Hematopoietic multipotent progenitor cell treated with erythropoietin and hydrocortisone succinate and interleukin-3 and kit ligand, for 4 days (in vitro differentiated cells): ENCODE results near the gene NCMAP.
"Not testable (repeated sequence)": the region's sequence is repeated elsewhere in the genome, so short reads cannot be mapped to it uniquely, and the experiment has no call there.

Source experiments
- DNase-seq: peaks from one replicate; pipeline ENCODE4 v3.0.0-alpha.2; 2015

The NCMAP gene

GRCh38 chr1:24544239-24544638 is 11.6 kb upstream of the NCMAP start:
- no peak for DNase-seq

DNA sequence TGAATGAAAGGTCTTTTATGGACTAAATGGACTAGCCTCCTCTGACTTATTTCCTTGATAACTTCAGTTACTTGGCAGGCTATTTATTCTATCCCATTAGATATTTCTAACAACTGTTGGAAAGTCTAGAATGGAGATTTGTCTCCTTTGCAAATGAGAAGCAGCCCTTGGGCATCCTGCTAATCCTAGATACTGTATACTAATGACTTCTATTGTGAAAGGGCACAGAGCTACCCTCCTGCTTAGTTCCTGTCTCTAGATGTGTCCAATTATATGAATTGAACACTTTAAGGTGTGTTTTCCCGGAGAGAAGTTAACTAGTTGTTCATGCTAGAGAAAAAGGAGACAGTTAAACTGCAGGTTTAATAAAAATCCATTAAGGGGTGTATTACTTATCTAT is 10.2 kb upstream of the NCMAP start:
- DNase-seq, result no peak

- DNase-seq, result no peak
Measured at GRCh38 chr1:24547195-24547594, 8.7 kb upstream of the NCMAP start.

DNA sequence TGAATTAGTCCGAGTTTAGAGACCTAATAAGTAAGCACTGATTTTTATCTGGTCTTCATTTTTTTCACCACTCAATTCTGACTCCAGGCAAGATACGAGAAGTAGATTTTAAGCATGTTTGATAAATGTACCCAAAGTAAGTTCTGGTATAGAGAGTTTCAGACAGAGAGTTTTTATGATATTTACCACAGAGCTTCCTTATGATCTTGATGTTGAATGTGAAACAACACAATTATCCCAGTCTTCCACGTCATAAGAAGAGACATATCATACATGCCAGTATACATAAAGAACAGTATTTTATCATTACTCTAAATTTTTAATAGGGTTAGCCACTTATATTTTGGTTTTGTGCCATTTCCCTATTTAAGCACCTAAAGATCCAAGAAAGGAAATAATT is 7.8 kb upstream of the NCMAP start:
- DNase-seq, result no peak

- not testable (repeated sequence) for DNase-seq
Measured at GRCh38 chr1:24549210-24549609, 6.7 kb upstream of the NCMAP start.

GRCh38 chr1:24551290-24551959 is 4.5 kb upstream of the NCMAP start:
- DNase-seq, result no peak

DNA sequence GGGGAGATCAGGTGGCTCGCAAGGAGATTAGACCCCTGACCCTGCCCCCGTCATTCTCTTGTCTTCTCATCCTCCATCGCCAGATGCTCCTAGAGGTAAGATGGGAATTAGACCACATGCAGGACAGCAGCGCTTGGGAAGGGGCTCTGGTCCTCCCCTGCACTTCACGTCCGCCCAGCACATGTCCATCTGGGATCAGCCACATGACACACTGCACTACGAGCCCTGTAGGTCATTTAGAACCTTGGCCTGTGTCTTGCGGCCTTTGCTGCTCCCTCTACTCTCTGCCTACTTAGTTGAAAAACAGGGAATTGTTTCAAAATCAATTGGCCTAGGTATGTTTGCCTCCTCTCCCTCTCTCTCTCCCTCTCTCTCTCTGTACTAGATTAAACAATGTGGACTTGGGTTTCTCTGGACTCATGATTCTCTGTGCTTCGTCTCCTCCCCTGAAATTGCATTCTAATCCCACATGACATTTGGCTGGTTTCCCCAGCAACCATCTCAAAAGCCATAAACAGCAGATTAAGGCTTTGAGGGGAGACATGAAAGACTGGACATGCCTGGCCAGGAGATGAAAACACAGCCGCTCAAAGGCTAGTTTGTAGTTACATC is 3.8 kb upstream of the NCMAP start:
- DNase-seq, result no peak

DNA sequence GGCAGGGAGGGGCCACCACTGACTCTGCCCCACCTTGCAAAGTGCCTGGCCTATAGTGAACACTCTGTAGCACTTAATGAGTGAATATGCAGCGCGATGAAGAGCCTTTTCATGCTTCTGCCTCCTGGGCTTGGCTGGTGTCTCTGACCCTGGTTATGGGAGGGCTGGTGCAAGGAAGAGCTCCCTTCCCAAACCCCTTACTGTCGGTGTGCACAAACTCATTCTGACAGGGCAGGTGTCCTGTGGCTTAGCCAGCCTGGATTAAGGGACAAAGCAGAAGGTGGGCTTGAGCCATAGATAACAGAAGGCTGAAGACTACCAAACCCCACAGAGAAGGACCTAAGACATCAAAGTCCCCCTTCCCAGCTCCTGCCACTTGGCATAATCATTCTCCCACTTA is 2.0 kb upstream of the NCMAP start:
- DNase-seq, result no peak

- DNase-seq, result no peak
Measured at GRCh38 chr1:24554714-24555113, 1.2 kb upstream of the NCMAP start.

DNA sequence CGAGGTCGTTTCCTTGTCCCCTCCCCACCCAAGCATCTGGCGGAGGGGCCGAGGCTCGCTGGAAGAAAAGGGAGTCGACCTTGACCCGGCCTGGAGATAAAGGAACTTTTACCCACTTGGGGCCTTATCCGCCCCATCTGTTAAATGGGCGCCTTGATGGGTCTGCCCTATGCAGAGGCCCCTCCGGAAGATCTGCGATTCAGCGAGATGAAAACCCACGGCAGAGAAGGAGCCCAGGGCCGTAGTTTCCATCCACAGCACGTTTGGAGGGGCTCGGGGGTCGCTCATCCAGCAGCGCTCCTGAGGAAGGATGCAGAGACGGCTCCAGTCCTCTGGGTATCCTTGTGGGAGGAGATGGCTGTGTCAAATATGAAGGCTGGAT is 518 bp downstream of the NCMAP start:
- no peak for DNase-seq

DNA sequence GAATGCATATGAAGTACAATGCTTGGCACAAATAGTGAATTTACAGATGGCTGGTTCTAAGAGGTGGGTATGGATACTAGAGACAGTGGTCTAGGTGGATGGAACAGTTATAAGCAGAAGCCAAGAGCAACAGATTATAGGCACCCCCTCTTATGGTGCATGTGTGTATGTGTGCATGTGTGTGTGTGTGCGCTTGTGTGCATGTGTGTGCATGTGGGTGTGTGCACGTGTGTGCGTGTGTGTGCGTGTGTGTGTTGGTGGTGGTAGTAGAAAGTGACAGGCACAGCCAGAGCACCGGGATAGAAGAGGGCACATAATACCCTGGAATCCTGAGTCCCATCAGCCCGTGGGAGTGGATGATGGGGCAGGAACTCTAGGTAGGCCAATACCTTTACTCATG is 1.3 kb downstream of the NCMAP start:
- DNase-seq, result no peak

DNA sequence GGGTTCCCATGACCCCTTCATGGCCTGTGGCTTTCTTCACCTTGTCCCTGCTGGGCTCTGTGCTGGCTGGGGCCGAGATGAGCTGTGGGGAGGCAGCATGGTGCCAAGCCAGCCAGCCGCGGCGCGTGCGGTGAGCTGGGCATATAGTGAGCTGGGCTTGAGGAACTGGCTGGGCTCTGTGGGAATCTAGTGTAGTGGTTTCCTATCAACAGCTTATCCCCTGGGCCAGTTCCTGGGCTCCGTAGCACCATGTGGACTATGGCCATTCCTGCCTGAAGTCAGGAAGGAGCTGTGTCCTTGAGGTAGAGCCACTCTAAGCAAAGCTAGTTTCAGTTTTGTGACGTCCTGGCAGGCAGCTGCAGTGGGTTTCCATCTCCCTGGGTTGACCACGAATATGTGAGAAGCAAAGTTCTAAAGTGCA is 1.8 kb downstream of the NCMAP start:
- DNase-seq, result no peak

DNA sequence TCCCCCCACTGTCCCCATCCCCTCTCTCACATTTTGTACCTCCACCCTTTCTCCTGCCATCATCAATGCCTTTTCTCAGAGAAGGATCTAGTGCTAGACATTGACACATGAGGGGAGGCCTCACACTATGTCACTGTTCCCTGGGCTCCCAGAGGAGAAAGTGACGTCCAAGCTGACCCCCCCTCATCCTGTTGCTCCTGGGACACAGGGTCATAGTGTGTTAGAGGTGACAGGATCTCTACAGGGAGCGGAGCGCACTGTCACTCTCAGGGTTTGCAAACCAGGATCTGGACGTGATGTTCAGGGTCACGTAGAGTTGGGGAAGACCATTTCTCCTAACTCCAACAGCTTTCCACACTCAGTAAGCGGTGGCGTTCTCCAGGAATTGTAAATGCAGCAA is 2.6 kb downstream of the NCMAP start:
- no peak for DNase-seq

DNA sequence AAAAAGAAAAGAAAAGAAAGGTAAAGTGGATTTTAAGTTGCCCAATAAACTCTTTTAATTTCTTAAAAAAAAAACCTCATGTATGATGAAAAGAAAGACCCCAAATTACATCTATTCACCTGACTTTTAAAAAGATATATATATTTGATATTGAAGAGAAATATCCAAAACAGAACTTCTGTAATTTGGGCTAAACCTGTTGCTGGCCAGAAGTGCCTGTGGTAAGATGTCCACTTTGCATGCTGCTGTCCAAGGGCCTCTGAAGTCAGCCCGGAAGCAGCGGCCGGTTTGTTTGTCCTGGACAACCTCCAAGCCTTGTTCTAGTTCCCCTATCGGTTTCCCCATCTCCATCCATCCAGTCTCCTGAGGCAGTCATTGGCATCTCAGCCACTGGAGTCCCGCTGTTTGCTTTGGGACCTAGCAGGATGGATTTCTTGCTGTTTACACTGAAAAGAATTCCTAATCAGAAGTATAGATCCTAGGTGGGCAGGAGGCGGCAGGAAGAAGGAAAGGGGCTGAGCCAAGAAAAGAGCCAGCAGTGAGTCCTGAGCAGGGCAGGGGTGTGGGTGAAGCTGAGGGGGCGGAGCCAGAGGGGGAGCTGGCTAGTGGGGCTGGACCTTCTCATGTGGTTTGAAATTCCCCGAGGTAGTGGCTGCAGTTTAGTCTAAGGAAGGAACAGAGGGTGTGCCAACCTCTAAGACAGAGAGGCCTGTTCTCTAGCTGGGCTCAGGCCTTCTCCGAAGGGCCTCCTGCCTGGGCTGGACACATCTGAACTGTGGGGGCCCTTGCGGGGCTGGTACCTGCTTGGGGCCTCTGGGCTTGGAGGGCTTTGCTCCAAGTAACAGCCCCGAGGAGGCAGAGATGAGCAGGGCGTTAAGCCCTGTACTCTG is 3.3 kb downstream of the NCMAP start:
- DNase-seq, result peak; percentile 40

- no peak for DNase-seq
Measured at GRCh38 chr1:24560361-24560760, 4.5 kb downstream of the NCMAP start.

GRCh38 chr1:24562625-24563024 is 6.7 kb downstream of the NCMAP start:
- DNase-seq, result no peak

DNA sequence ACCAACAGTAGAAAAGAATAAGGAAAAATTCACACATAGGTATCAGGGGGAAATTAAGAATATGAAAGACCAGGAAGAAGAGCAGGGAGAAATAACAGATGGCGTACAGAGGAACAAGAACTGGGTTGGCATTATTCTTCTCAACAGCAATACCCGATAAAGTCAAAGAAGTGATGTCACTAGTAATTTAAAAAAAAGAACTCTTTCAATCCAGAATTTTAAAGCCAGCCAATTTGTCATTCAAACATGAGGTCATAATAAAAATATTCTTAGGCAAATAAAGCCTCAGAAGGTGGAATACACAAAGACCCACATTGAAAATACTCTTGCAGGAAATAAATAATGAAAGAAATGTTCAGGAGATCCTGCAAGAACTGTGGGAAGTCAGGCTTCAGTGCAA is 8.8 kb downstream of the NCMAP start:
- no peak for DNase-seq

GRCh38 chr1:24566236-24566867 is 10.5 kb downstream of the NCMAP start:
- DNase-seq, result no peak

- DNase-seq, result peak; percentile 48
Measured at GRCh38 chr1:24567792-24568388, 12.0 kb downstream of the NCMAP start.

GRCh38 chr1:24568475-24568874 is 12.6 kb downstream of the NCMAP start:
- DNase-seq, result no peak

DNA sequence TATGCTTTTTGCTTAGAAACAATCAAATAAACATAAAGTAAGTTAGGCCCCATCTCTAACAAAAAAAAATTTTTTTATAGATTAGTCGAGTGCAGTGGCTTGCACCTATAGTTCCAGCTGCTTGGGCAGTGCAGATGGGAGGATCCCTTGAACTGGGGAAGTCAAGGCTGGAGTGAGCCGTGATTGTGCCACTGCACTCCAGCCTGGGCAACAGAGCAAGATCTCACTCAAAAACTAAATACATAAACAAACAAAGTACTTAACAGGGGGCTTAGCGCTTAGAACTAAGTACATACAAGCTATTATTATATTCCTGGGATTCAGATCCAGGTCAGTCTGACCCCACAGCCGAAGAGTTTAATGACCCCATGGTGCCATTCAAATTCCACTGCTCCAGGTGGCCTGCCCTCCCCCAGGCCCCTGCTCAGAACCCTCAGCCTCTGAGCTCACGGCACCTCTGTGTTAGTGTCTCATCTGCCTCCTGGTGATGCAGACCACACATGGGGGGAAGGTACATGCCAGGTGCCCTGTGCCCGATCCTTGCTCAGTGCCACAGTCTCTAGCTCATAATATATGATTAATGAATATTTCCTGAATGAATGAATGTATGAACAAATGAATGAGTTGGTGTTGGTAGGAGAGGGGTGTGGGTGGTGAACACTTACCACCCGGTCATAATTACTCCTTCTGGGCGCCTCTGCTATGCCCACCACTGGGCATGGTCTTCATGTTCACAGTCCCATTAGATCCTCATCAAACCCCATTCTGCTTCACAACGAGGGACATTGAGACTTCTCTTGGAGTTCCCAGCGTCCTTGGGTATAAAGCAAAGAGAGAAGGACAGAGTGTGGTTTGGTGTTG is 14.6 kb downstream of the NCMAP start:
- DNase-seq, result no peak

DNA sequence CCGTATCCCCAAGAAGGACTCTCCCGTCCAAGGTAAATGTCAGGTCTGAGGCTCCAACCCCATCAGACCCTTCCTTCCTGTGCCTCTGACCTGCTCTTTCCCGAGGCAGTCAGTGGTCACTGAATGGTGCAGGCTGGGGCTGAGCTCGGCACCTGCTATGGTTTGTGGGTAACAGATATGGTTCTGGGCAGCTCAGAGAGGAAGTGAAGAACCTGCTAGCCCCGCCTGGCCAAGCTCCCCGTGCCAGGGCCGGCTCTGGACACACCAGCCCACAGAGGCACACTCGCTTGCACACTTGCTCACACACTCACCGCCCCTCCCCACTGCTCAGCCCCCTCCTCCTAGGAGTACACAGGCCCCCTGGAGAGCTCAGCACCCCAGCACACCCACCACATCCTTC is 16.4 kb downstream of the NCMAP start:
- peak; percentile 48 for DNase-seq
